K562 (cell line): ENCODE measurements around the gene HMX1. TPM values are rescaled to one million over a fixed set of nuclear protein-coding genes. Genes with fewer than 3 reads are reported as not detected.

Experiments used
- C11orf30 ChIP-seq: fragments of 450-650 bp; IDR thresholded peaks from 2 replicates; pipeline ENCODE4 v1.6.1; 2016; ENCODE audit warnings: low read depth, mild to moderate bottlenecking
- E2F8 ChIP-seq: fragments of 450-650 bp; IDR thresholded peaks from 2 replicates; pipeline ENCODE4 v1.7.1; 2018; ENCODE audit warnings: mild to moderate bottlenecking, low read depth; ENCODE audit not compliant: partially characterized antibody
- HNRNPH1 ChIP-seq: fragments of 200-400 bp; formaldehyde crosslinking; optimal IDR thresholded peaks from 2 replicates; pipeline ENCODE3; 2017; ENCODE audit warnings: low read depth, mild to moderate bottlenecking, low read length, moderate library complexity
- SMAD4 ChIP-seq: fragments of 250-450 bp; sonication (Bioruptor Pico); conservative IDR thresholded peaks from 2 replicates; pipeline ENCODE4 v1.8.0; 2021; ENCODE audit warnings: inconsistent platforms, mild to moderate bottlenecking, moderate library complexity
- SMARCE1 ChIP-seq: fragments of 450-650 bp; IDR thresholded peaks from 2 replicates; pipeline ENCODE4 v1.7.1; 2016; ENCODE audit warnings: mild to moderate bottlenecking
- ZNF583 ChIP-seq: fragments of 250-450 bp; sonication (Bioruptor Pico); IDR thresholded peaks from 2 replicates; pipeline ENCODE4 v1.4.0; 2020
- polyA plus RNA-seq, 8 experiments: library from polyadenylated mRNA; depleted of rRNA in 4 of 8; stranded (reverse) in 5 of 8; unstranded in 3 of 8; fragments of >200 nt; fragmentation: Nextera tagmentation in 2 of 8; fragmentation: Illumina TruSeq in 1 of 8; extraction: Ambion mirVana in 2 of 8; extraction: Trizol in 1 of 8; gene quantifications; 2 replicates each; pipeline versions ENCODE4 v1.2.1 to v1.2.3, GENCODE V29; 2011 to 2014; ENCODE audit warnings: inconsistent platforms in 1 of 8, missing spikeins in 1 of 8
- total RNA-seq, 7 experiments: library from RNA; depleted of rRNA in 6 of 7; stranded (reverse); fragments of >200 nt in 6 of 7; fragmentation: Illumina TruSeq in 2 of 7; extraction: Trizol in 2 of 7; gene quantifications; 2 replicates each; pipeline versions ENCODE4 v1.2.1 to v1.2.3, GENCODE V29; 2011 to 2021; ENCODE audit warnings: low replicate concordance in 1 of 7
- TF ChIP-seq, protein P1 (sequence below), 3 experiments: IDR thresholded peaks in 2 of 3; conservative IDR thresholded peaks in 1 of 3; 2 replicates each; pipeline ENCODE4 v1.5.1; 2011 to 2012; ENCODE audit warnings: low read length in 3 of 3, mild to moderate bottlenecking in 3 of 3, control low read depth in 2 of 3, improper control_type of control experiment in 1 of 3, inconsistent platforms in 1 of 3, low read depth in 1 of 3, mixed read lengths in 1 of 3, moderate library complexity in 1 of 3; ENCODE audit not compliant: insufficient read depth in 2 of 3

The HMX1 gene
- total and polyA plus RNA-seq, 9 of the 15 experiments (the other 6 are each of a cell fraction or from before 2014, with no cell fraction given): not detected

DNA sequence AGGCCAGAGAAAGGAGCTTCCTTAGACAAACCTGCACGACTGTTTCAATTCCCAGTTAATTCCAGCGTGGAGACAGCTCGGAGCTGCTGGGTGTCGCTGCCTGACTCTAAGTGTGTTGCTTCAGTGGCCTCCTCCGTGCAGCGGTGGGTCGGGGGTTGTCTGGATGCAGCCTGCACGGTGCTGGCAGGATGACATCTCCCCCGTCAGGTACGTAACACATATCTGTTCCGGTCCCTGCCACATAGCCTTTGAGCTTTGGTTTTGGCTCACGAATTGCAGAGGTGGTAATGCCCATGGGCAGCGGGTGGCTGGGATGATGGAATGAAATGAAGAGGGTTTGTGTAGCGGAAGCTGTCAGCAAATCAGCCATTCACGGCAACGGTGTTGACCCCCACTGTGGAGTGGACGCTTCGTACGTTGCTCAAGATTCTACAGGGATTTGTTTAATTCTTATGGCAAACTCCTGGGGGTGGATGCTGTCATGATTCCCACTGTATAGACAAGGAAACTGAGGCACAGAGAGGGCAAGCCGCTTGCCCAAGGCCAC, 33.7 kb upstream of the HMX1 start (continued):
- TF ChIP-seq E2F8: no peak
- TF ChIP-seq SMAD4 (CRISPR knock-in tag): no peak
- TF ChIP-seq ZNF583 (CRISPR knock-in tag): no peak
- TF ChIP-seq HNRNPH1: no peak
- TF ChIP-seq SMARCE1: no peak
- TF ChIP-seq C11orf30: no peak
- TF ChIP-seq, protein P1, sequence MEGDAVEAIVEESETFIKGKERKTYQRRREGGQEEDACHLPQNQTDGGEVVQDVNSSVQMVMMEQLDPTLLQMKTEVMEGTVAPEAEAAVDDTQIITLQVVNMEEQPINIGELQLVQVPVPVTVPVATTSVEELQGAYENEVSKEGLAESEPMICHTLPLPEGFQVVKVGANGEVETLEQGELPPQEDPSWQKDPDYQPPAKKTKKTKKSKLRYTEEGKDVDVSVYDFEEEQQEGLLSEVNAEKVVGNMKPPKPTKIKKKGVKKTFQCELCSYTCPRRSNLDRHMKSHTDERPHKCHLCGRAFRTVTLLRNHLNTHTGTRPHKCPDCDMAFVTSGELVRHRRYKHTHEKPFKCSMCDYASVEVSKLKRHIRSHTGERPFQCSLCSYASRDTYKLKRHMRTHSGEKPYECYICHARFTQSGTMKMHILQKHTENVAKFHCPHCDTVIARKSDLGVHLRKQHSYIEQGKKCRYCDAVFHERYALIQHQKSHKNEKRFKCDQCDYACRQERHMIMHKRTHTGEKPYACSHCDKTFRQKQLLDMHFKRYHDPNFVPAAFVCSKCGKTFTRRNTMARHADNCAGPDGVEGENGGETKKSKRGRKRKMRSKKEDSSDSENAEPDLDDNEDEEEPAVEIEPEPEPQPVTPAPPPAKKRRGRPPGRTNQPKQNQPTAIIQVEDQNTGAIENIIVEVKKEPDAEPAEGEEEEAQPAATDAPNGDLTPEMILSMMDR (IDR thresholded peaks at IDR 0.05 in 2 of 3, conservative IDR thresholded peaks at IDR 0.05 in 1 of 3; ENCODE audit: insufficient read depth in 2 of 3, low read depth in 1 of 3, low read length in 3 of 3): no peak
- TF ChIP-seq, all 486 proteins: peak for 0
